AG08396 (cell line): ENCODE data around the gene PITPNC1.
"Not testable (repeated sequence)": the region's sequence is repeated elsewhere in the genome, so short reads cannot be mapped to it uniquely, and the experiment has no call there.

Experiments
- DNase-seq: peaks from one replicate; pipeline ENCODE4 v3.0.0; 2012; ENCODE audit warnings: low spot score, mixed read lengths

Gene PITPNC1

DNA sequence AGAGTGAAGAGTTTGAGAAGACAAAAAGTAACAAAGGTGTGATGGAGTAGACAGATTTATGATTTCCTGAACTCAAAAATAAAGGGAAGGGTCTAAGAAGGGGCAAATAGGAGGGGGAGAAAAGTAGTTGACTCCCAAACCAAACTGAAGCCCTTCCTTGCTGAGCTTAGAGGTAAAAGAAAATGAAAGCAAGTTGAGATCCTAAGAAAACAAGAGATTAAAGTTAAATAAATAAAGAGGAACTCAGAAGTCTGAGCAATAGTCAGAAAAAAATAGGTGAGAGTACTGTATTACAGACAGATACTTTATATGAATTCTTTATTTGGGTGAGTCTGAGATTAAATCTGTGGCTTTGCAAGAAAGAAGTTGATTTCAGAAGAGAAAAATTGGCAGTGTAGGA, 7.4 kb upstream of the PITPNC1 start:
- DNase-seq, result no peak

DNA sequence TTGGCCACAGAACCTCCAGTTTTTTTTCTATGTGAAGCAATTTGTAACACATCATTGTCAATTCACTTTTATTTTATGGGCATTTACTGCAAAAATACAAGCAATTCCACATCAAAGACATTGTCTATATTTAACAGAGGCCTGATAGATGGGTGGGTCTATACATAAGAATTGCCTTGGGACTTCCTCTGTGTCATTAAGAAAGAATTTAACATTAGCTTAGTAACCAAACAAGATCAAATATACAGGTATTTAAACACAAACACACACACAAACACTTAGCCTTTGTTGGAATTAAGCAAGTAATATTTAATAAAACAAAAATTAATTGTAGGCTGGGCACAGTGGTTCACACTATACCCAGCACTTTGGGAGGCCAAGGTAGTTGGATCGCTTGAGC, 4.3 kb upstream of the PITPNC1 start:
- DNase-seq, result no peak

DNA sequence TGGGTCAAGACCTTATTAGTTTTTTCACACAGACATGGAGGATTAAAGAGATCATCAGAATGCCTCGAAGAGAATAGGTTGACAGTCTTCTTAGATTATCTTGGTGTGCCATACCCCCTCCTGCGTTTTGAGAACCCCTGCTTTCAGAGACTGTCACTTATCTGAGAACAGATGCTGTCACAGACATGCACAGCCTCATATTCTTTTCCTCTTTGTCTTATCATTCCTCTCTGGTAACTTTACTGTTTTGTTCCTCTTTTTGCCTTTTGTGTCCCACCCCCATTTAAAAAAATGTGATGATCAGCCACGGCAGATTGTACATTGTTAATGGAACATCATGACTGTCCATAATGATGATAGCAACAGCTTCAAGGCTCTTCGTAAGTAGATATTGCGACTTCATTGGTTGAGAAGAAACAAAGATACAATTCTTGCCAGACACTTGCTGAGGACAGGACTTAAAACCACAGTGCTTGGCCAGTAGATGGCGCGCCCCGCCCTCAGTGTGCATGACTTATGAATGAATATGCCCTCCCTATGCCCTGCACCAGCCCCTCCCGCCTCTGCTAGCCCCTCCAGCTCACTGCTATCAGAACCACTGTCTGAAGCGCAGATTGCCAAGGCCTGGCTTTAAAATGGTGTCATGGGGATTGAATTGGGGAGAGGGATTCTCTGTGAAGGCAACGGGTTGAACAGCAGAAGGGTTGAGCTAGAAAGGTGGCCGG, 2.6 kb upstream of the PITPNC1 start:
- DNase-seq, result peak; percentile 79

DNA sequence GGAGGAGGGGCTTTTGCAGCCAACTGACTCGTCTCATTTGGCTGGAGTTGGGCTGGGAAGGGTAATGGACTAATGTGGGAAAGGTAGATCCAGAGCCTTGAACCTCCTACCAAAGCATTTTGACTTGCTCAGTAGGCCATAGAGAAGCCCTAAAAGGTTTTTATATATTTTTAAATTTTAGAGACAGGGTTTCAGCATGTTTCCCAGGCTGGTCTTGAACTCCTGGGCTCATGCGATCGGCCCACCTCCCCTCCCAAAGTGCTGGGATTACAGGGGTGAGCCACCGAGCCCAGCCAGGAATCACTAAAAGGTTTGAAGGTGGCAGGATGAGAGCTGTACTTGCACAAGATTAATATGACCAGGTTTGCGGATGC, 2.0 kb upstream of the PITPNC1 start:
- DNase-seq, result no peak

DNA sequence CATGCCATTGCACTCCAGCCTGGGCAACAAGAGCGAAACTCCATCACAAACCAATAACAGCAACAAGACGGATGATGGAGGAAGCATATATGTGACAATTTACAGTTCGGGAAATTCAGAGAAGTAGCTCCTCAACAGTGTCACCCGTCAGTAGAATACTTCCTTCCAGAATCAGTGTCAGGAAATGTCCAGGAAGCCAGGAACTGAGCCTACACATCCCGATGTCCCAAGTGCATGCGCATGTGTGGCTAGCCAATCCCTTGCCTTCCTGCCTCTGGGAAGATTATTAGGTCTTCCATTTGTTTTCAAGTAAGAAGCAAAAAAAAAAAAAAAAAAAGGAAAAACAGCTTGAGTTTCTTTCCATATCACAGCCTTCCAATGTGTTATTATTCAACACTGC, 1.4 kb upstream of the PITPNC1 start:
- no peak for DNase-seq

DNA sequence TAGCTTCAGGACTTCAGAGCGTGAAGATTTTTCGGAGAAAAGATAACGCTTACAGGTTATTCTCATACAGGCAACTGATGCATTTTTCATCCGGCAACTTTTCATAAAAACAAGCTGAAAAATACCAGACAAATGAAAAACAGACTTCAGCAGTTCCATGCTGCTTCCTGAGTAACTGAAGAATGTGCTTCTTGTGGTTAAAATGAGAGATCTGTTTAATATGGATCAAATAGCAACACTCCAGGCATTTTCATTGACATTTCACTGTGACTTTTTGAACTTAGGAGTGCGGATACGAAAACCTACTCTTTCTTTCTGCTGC, 705 bp upstream of the PITPNC1 start:
- peak; percentile 64 for DNase-seq

DNA sequence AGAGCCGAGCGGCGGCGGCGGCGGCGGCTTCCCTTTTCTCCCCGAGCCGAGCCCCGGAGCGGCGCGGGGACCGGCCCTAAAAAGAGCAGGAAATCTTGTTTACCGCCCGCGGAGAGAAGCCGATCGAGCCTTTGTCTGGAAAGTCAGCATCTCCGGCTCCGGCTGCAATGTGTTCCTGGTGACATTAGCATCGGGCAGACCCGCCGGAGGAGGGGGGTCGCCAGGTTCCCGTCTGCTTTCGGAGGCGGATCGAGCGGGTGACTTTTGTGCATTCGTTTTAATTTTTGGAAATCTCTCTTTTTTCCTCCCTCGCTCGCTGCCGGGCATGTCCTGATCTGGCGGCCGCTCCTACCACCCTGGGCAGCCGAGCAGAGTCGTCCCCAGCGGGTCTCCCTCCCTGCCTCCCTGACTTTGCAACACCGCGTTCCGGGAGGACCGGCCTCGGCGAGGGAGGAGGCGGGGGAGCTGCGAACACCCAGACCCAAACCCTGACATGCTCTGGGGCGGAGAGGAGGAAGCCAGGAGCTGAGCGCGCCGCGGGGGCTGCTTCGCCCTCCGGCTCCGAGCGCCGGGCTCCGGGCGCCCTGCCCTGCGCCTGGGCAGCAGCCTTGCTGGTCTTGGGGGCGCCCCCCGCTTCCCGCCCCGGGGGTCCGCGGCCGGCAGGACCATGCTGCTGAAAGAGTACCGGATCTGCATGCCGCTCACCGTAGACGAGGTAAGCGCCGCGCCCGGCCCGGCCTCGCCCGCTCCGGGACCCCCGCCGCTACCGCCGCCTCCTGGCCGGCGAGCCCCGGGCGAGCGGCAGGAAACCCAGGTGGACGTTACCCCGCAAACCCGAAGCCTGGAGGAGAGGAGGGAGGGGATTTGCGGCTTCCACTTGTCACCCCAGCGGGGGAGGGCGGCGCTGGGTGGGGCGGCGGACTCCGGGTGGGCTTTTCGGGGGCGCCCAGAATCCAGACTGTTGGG, 690 bp downstream of the PITPNC1 start:
- DNase-seq, result peak; percentile 63

DNA sequence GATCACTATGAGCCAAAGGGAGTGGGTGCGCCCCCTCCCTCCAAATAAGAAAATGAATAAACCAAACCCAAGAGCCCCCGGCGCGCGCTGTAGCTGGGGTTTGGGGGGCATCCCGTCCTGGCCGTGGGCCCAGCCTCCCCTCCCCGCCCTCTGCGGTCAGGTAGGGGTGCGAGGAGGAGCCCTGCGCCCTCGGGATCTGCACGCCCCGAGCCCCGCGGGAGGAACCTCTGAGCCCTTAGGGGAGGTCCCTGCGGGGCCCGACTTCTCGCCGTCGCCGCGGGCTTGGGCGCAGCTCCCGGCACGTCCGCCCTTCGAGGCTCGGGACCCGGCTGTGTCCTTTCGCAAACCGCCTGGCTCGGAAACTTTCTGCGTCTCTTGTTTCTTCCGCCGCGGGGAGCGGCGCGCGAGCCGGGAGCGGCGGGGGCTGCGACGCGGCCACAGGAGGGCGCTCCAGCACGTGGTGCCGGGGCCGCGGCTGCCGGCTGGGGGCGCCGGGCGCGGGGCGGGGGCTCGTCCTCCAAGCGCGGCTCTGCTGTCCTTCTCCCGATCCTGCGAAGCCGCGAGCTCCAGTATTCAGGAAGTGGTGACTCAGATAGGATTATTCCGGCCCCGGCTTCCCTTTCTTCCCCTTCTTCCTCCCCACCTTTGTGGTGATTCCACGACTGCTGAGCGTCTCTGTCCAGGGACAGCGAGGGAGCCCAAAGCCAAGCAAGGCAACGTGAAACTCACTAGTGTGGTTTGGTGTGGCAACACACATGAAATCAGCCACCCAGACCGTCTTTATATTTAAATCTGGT, 1.6 kb downstream of the PITPNC1 start:
- peak; percentile 85 for DNase-seq

DNA sequence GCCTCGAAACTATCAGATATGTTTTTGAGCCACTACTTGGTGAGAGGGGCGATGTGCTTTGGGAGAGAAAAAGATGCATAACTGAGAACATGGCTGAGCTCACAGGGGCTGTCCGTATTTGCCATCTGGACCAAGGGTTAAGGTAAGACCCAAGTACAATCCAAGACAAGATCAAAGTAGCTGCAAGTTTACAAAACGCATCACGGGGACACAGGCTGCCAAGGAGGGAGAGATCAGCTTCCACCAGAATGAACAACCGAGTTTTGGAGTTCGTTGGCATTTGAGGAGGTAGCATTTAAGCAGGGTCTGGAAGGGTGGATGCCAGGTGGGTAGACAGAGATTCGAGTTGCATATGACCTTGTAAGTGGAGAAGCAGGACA, 2.2 kb downstream of the PITPNC1 start:
- DNase-seq, result no peak

DNA sequence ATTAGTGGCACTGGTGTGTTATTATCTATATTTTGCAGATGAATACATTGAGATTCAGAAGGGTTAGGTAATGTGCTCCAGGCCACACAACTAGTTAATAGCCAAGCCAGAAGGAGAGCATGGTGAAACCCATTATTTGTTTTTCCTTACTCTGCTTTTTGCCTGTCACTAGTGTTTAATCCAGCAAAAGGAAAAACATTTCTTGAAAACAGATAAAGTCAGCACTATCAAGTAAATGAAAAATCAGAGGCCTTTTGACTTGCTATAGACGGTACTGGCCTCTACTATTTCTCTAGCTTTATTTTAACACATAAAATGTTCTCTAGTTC, 4.8 kb downstream of the PITPNC1 start:
- DNase-seq, result no peak

DNA sequence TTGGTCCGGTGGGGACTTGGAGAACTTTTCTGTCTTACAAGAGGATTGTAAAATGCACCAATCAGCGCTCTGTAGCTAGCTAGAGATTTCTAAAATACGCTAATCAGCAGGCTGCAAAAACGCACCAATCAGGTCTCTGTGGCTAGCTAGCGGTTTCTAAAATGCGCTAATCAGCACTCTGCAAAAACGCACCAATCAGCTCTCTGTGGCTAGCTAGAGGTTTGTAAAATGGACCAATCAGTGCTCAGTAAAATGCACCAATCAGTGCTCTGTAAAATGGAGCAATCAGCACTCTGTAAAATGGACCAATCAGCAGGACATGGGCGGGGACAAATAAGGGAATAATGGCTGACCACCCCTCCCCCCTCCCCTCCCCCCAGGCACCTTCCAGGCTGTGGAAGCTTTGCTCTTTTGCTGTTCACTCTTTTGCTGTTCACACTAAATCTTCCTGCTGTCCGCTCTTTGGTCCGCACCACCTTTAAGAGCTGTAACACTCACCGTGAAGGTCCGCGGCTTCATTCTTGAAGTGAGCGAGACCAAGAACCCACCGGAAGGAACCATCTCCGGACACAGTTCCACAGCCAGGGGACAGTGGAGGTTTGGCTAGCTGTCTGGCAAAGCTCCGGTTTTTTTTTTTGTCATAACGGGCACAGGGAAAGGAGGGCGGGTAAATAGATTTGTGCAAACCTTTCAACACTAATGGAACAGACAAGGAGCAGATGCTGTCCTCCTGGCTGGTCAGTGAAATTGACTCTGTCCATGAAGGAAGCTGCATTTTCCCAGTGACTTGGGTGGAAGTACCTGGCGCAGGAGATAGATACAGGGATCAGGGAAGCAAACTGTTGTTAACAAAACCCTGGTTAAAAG, 8.3 kb downstream of the PITPNC1 start:
- no peak for DNase-seq

DNA sequence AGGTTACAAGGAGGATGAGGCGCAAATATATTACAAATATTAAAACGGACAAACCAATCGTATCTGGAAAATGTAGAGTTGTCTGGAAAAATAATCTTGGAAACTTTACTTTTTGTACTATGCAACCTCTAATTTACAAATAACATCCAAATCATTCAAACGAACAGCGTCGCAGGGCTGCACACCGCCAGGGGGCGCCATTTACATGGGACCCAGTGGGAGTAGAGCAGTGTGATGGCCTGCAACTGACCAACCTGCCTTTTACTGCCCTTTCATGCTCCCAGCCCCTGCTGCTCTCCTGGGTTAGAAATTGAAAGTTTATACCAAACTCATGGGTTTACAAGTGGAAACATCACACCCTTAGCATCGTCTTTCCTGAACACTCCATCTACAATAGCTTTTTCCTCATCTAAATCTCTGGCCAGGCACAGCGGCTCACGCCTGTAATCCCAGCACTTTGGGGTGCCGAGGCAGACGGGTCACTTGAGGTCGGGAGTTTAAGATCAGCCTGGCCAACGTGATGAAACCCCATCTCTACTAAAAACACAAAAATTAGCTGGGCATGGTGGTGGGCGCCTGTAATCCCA, 10.0 kb downstream of the PITPNC1 start:
- peak; percentile 54 for DNase-seq

DNA sequence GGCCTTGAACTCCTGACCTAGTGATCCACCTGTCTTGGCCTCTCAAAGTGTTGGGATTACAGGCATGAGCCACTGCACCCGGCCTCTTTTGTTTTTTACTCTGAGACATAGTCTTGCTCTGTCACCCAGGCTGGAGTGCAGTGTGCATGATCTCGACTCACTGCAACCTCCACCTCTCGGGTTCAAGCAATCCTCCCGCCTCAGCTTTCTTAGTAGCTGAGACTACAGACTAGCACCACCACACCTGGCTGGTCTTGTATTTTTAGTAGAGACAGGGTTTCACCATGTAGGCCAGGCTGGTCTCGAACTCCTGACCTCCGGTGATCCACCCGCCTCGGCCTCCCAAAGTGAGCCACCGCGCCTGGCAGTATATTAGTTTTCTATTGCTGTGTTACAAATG, 11.5 kb downstream of the PITPNC1 start:
- not testable (repeated sequence) for DNase-seq

DNA sequence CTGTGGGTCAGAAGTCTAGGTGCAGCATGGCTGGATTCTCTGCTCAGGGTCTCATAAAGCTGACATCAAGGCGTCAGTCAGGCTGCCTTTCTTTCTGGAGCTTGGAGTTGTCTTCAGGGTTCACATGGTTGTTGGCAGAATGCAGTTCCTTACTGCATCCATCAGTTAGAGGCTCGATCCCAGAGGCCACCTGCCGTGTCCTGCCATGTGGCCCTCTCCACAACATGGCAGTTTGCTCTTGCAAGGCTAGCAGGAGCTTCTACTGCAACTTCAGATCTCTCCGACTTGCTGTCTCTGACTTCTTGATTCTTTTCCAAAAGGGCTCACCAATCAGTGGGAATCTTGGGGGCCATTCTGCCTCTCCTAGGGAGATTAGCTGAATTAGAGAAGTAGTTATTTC, 11.9 kb downstream of the PITPNC1 start:
- no peak for DNase-seq

DNA sequence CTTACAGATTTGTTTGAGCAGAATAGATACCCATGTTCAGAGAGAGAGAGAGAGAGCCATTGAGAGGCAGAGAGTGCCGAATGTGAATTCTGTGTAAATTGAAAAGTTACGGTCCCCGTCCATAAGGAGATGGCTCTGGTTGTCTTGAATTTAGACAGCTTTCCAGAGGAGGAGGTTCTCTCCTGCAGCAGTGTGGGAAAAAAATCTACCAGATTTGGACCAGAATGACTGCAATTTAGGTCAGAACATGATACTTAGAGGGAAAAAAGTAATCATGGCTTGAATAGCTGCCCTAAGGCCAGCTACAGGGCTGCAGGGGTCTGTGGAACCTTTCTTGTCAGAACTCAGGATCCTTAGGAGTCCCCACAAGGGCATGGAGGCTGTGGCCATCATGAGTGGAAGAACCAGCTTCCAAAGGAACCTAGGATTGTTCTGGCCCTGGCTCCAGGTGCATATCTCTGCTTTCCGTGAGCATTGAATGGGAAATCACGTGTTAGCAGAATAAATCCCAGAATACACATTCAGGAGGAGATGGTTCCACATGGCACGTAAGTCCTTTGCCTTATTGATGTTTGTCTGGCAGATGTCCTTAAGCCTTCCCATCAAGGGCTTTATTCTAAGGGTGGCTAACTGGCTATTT, 13.0 kb downstream of the PITPNC1 start:
- DNase-seq, result no peak

DNA sequence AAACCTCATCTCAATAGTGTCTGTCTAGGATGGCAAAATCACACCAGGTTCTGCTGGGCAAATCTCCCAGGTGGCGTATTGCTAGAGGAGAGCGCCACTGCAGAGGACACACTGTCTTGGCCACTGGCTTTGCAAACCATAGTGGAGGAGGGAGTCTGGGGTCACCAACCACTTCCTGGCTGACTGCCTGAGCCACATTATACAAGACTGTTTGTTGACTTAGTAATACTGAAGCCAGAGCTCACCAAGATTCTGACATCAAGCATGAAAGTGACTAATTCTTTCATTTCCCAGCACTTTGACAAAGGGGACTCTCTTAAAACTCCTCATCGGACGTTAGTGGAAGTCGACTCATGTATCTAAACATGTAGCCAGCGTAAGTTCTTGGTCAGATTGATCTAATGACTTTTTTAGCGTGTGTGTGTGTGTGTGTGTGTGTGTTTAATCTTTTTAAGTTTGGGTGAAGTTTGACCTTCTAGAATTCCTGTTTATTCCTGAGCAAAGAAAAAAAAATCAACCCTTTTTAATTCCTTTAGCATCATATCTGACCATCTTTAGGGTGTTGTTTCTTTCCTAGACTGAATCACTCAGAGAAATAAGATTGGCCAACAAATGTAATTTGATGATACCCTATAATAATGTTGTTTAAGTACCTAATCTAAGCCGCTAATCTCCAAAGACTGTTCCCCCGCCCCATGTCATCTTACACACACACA, 13.7 kb downstream of the PITPNC1 start:
- DNase-seq, result peak; percentile 76

DNA sequence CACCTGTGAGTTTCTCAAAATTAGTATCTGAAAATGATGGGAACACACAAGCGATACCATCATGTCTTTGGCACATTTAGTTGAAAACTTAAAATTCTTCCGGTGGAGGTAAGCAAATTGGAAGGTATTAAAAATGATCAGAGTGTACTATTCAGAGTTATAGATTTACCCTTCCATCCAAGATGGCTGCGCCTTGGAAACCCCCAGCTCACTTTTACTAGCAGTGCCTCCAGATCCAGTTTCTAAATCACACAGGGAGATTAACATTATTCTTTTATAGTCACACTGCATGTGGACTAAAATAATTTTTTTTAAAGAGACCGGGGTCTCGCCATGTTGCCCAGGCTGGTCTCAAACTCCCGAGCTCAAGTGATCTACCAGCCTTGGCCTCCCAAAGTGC, 15.0 kb downstream of the PITPNC1 start:
- DNase-seq, result no peak

DNA sequence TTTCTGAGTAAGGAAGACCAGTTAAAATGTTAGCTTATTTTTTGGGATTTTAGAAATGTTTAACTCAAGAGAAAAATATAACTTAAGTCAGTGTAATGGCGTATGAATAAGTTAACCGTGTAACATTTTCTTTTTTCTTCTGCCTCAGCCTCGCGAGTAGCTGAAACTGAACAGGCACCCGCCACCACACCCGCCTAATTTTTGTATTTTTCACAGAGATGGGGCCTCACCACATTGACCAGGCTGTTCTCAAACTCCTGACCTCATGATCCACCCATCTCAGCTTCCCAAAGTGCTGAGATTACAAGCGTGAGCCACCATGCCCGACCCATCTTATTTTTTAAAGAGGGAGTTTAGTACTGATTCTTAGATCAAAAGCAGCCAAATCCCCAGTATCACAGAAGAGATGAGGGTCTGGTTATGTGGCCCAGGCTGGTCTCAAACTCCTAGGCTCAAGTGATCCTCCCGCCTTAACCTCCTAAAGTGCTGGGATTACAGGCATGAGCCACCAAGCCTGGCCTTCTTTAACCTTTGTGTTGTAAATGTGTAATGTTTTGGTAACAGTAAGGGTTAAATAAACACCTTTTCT, 16.8 kb downstream of the PITPNC1 start:
- no peak for DNase-seq

DNA sequence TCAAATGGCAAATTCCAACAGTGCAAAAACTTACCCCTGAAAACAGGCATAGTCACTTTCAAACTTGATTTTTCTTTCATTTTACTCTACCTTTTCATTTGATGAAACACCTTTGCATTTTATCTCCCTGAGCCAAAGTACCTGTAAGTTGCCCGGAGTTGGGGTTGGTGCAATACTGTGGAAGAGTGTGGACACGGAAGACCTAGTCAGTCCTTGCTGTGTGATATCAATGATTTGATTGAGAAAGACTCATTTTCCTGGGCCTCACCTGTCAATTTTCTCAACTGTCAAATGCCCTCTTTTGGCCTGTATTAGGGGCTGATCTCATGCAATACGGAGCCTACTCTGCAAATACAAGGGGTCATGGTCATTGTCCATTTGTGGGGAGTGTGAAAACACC, 22.6 kb downstream of the PITPNC1 start:
- no peak for DNase-seq

DNA sequence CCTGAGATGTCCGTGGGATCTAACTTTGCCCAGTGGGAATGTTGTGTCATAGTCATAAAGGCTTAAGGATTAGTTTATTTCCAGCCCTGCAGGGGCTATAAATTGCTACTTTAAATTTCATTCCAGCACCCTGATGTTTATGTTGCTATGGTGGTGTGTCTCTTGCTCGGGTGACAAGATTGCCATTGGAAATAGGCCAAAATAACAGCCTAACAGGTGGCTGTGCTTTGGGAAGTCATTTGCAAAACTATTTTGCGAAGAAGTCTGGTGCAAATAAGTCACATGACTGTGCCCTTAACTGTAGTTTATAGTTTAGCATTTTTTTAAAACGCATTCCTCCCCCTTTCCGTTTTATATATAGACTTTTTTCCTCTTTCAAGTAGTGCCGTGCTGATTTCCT, 23.1 kb downstream of the PITPNC1 start:
- DNase-seq, result no peak
